ENCODE results near the gene HEXB. TPM values are rescaled to one million over a fixed set of nuclear protein-coding genes. Genes with fewer than 3 reads are reported as not detected.

Gene HEXB
- total RNA-seq, 1 experiment from 2014 or later: 60.9 TPM

DNA sequence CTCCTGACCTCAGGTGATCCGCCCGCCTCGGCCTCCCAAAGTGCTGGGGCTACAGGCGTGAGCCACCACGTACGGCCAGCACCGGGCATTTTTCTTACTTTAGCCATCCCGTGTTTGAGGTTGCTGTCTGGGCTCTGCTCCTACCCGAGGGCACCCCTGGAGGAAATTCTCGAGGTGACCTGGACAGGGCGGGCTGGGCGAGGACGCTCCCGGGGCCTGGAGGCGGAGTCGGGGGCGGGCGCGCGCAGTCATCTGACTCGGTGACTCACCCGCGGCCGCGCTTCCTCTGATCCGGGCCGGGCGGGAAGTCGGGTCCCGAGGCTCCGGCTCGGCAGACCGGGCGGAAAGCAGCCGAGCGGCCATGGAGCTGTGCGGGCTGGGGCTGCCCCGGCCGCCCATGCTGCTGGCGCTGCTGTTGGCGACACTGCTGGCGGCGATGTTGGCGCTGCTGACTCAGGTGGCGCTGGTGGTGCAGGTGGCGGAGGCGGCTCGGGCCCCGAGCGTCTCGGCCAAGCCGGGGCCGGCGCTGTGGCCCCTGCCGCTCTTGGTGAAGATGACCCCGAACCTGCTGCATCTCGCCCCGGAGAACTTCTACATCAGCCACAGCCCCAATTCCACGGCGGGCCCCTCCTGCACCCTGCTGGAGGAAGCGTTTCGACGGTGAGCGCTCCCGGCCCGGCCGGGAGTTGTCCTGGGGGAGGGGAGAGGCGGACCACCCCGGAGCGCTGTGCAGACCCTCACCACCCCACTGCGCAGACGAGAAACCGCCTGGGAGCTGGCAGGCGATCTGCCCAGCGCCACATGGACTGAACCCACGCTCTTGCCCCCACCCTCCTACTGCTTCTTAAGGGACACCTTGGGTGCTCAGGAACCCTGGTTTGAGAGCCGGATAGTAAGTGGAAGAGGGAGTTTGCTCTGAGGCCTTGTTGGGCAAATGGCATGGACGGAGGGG, at the start of gene HEXB (continued):
- TF ChIP-seq, protein P1, sequence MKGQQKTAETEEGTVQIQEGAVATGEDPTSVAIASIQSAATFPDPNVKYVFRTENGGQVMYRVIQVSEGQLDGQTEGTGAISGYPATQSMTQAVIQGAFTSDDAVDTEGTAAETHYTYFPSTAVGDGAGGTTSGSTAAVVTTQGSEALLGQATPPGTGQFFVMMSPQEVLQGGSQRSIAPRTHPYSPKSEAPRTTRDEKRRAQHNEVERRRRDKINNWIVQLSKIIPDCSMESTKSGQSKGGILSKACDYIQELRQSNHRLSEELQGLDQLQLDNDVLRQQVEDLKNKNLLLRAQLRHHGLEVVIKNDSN (CRISPR knock-in tag; IDR thresholded peaks at IDR 0.05): peak; percentile 82; the same call in 1 of the 2 replicates
- TF ChIP-seq, protein P2, sequence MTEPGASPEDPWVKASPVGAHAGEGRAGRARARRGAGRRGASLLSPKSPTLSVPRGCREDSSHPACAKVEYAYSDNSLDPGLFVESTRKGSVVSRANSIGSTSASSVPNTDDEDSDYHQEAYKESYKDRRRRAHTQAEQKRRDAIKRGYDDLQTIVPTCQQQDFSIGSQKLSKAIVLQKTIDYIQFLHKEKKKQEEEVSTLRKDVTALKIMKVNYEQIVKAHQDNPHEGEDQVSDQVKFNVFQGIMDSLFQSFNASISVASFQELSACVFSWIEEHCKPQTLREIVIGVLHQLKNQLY (CRISPR knock-in tag; IDR thresholded peaks at IDR 0.05): no peak
- TF ChIP-seq, protein P3, sequence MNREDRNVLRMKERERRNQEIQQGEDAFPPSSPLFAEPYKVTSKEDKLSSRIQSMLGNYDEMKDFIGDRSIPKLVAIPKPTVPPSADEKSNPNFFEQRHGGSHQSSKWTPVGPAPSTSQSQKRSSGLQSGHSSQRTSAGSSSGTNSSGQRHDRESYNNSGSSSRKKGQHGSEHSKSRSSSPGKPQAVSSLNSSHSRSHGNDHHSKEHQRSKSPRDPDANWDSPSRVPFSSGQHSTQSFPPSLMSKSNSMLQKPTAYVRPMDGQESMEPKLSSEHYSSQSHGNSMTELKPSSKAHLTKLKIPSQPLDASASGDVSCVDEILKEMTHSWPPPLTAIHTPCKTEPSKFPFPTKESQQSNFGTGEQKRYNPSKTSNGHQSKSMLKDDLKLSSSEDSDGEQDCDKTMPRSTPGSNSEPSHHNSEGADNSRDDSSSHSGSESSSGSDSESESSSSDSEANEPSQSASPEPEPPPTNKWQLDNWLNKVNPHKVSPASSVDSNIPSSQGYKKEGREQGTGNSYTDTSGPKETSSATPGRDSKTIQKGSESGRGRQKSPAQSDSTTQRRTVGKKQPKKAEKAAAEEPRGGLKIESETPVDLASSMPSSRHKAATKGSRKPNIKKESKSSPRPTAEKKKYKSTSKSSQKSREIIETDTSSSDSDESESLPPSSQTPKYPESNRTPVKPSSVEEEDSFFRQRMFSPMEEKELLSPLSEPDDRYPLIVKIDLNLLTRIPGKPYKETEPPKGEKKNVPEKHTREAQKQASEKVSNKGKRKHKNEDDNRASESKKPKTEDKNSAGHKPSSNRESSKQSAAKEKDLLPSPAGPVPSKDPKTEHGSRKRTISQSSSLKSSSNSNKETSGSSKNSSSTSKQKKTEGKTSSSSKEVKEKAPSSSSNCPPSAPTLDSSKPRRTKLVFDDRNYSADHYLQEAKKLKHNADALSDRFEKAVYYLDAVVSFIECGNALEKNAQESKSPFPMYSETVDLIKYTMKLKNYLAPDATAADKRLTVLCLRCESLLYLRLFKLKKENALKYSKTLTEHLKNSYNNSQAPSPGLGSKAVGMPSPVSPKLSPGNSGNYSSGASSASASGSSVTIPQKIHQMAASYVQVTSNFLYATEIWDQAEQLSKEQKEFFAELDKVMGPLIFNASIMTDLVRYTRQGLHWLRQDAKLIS (CRISPR knock-in tag; IDR thresholded peaks at IDR 0.05; ENCODE audit: borderline replicate concordance): no peak; the same call in 1 of the 2 replicates
- TF ChIP-seq TCF7 (CRISPR knock-in tag; IDR thresholded peaks at IDR 0.05; ENCODE audit: low read depth) (no peak), ETV6 (CRISPR knock-in tag; IDR thresholded peaks at IDR 0.05) (no peak; the same call in 1 of the 2 replicates), MXD4 (CRISPR knock-in tag; IDR thresholded peaks at IDR 0.05; ENCODE audit: borderline replicate concordance) (no peak), JAZF1 (CRISPR knock-in tag; IDR thresholded peaks at IDR 0.05) (no peak), ZNF317 (CRISPR knock-in tag; IDR thresholded peaks at IDR 0.05; ENCODE audit: borderline replicate concordance, low read depth) (no peak), TEAD4 (CRISPR knock-in tag; IDR thresholded peaks at IDR 0.05) (no peak; the same call in 1 of the 2 replicates), NR1H2 (CRISPR knock-in tag; IDR thresholded peaks at IDR 0.05) (no peak), MYBL2 (CRISPR knock-in tag; IDR thresholded peaks at IDR 0.05) (no peak), RELA (CRISPR knock-in tag; IDR thresholded peaks at IDR 0.05; ENCODE audit: borderline replicate concordance) (no peak), GRHL2 (CRISPR knock-in tag; IDR thresholded peaks at IDR 0.05; ENCODE audit: insufficient replicate concordance, severe bottlenecking) (no peak)
- TF ChIP-seq, protein P4, sequence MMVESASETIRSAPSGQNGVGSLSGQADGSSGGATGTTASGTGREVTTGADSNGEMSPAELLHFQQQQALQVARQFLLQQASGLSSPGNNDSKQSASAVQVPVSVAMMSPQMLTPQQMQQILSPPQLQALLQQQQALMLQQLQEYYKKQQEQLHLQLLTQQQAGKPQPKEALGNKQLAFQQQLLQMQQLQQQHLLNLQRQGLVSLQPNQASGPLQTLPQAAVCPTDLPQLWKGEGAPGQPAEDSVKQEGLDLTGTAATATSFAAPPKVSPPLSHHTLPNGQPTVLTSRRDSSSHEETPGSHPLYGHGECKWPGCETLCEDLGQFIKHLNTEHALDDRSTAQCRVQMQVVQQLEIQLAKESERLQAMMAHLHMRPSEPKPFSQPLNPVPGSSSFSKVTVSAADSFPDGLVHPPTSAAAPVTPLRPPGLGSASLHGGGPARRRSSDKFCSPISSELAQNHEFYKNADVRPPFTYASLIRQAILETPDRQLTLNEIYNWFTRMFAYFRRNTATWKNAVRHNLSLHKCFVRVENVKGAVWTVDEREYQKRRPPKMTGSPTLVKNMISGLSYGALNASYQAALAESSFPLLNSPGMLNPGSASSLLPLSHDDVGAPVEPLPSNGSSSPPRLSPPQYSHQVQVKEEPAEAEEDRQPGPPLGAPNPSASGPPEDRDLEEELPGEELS (CRISPR knock-in tag; IDR thresholded peaks at IDR 0.05): peak; percentile 34; the same call in 1 of the 2 replicates
- TF ChIP-seq, protein P5, sequence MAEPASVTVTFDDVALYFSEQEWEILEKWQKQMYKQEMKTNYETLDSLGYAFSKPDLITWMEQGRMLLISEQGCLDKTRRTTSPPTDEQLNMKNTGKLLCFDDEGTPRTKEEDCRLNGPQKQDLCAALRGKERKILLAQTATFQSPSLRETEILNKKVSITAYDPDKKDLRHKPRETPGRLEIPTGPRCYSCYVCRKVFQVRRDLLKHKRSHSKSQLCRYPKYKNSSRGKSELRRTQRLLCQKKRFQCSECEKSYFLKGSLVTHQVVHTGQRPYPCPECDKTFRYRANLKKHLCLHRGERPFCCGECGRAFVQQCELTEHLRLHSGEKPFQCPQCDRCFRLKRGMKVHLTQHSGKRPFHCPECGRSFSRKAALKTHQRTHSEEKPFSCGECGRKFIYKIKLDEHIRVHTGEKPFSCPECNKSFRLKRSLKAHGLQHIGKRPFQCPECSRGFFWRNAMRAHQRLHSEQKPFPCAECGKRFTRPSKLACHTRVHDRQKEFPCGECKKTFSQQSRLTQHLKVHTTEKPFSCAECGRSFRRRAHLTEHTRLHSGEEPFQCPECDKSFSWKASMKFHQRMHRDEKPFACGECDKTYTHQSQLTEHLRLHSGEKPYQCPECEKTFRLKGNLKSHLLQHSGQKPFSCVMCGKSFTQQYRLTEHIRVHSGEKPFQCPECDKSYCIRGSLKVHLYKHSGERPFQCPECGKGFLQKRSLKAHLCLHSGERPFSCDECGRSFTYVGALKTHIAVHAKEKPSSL (CRISPR knock-in tag; conservative IDR thresholded peaks at IDR 0.05): no peak
- TF ChIP-seq, protein P6, sequence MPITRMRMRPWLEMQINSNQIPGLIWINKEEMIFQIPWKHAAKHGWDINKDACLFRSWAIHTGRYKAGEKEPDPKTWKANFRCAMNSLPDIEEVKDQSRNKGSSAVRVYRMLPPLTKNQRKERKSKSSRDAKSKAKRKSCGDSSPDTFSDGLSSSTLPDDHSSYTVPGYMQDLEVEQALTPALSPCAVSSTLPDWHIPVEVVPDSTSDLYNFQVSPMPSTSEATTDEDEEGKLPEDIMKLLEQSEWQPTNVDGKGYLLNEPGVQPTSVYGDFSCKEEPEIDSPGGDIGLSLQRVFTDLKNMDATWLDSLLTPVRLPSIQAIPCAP (CRISPR knock-in tag; IDR thresholded peaks at IDR 0.05): no peak
- TF ChIP-seq, protein P7, sequence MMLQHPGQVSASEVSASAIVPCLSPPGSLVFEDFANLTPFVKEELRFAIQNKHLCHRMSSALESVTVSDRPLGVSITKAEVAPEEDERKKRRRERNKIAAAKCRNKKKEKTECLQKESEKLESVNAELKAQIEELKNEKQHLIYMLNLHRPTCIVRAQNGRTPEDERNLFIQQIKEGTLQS (CRISPR knock-in tag; conservative IDR thresholded peaks at IDR 0.05): no peak
- TF ChIP-seq, protein P8, sequence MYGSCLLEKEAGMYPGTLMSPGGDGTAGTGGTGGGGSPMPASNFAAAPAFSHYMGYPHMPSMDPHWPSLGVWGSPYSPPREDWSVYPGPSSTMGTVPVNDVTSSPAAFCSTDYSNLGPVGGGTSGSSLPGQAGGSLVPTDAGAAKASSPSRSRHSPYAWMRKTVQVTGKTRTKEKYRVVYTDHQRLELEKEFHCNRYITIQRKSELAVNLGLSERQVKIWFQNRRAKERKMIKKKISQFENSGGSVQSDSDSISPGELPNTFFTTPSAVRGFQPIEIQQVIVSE (CRISPR knock-in tag; IDR thresholded peaks at IDR 0.05; ENCODE audit: borderline replicate concordance): no peak
- TF ChIP-seq, protein P9, sequence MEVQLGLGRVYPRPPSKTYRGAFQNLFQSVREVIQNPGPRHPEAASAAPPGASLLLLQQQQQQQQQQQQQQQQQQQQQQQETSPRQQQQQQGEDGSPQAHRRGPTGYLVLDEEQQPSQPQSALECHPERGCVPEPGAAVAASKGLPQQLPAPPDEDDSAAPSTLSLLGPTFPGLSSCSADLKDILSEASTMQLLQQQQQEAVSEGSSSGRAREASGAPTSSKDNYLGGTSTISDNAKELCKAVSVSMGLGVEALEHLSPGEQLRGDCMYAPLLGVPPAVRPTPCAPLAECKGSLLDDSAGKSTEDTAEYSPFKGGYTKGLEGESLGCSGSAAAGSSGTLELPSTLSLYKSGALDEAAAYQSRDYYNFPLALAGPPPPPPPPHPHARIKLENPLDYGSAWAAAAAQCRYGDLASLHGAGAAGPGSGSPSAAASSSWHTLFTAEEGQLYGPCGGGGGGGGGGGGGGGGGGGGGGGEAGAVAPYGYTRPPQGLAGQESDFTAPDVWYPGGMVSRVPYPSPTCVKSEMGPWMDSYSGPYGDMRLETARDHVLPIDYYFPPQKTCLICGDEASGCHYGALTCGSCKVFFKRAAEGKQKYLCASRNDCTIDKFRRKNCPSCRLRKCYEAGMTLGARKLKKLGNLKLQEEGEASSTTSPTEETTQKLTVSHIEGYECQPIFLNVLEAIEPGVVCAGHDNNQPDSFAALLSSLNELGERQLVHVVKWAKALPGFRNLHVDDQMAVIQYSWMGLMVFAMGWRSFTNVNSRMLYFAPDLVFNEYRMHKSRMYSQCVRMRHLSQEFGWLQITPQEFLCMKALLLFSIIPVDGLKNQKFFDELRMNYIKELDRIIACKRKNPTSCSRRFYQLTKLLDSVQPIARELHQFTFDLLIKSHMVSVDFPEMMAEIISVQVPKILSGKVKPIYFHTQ (CRISPR knock-in tag; IDR thresholded peaks at IDR 0.05): no peak
- TF ChIP-seq, protein P10, sequence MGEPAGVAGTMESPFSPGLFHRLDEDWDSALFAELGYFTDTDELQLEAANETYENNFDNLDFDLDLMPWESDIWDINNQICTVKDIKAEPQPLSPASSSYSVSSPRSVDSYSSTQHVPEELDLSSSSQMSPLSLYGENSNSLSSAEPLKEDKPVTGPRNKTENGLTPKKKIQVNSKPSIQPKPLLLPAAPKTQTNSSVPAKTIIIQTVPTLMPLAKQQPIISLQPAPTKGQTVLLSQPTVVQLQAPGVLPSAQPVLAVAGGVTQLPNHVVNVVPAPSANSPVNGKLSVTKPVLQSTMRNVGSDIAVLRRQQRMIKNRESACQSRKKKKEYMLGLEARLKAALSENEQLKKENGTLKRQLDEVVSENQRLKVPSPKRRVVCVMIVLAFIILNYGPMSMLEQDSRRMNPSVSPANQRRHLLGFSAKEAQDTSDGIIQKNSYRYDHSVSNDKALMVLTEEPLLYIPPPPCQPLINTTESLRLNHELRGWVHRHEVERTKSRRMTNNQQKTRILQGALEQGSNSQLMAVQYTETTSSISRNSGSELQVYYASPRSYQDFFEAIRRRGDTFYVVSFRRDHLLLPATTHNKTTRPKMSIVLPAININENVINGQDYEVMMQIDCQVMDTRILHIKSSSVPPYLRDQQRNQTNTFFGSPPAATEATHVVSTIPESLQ (CRISPR knock-in tag; IDR thresholded peaks at IDR 0.05): no peak
